ENCODE data around the gene RNF128. TPM values are rescaled to one million over a fixed set of nuclear protein-coding genes. Genes with fewer than 3 reads are reported as not detected.

Gene RNF128
- total and polyA plus RNA-seq, 2 donors (not counting 1 experiment from before 2014, with no cell fraction given), result not detected

DNA sequence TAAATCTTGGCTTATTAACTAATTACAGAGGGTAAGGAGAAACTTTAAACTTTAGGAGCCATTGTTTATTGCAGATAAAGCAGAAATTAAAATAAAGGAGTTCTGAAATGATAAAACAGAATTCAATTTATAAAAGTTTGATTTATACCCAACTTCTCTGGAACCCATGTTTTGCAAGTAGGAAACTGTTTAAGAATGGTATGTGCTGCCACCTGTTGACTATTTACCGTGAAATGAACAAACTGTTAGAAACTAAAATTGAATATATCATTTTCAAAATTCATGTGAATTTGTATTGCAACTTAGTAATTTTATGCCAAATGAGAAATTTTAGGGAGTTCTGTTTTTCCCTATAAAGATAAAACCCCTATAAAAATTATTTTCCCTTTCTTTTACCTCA, 65.0 kb downstream of the RNF128 start:
- ATAC-seq (ENCODE audit: low read depth) (no peak), DNase-seq (no peak)
- Histone ChIP-seq H3K36me3 (replicated peaks in 1 of 2; ENCODE audit: control extremely low read depth in 1 of 2, control insufficient read depth in 1 of 2, extremely low read depth in 1 of 2, insufficient read depth in 2 of 2, low read length in 1 of 2) (no peaks in the 10 kb centered on the region), H2AFZ (ENCODE audit: insufficient read depth, low read depth, low read length, poor library complexity, severe bottlenecking) (no peak overlapping the region), H3K4me3 (ENCODE audit: control extremely low read depth in 1 of 5, extremely low read depth in 1 of 5, insufficient read depth in 1 of 5, low read depth in 2 of 5, low read length in 4 of 5) (no peak overlapping the region), H3K4me2 (replicated peaks; ENCODE audit: low read depth, low read length, poor library complexity, severe bottlenecking) (no peak overlapping the region), H3K27ac (ENCODE audit: low read length in 2 of 2) (no peak overlapping the region), H3K79me2 (ENCODE audit: control insufficient read depth, insufficient read depth, low read length) (no peaks in the 10 kb centered on the region), H3K27me3 (replicated peaks in 1 of 4; ENCODE audit: control extremely low read depth in 1 of 4, control insufficient read depth in 3 of 4, insufficient read depth in 4 of 4, low read length in 3 of 4) (no peaks in the 10 kb centered on the region), H3K4me1 (ENCODE audit: control insufficient read depth in 2 of 2, insufficient read depth in 2 of 2, low read length in 2 of 2) (no peaks in the 10 kb centered on the region), H4K20me1 (ENCODE audit: control insufficient read depth, insufficient read depth, low read length, poor library complexity, severe bottlenecking) (no peaks in the 10 kb centered on the region), H3K9me3 (ENCODE audit: control extremely low read depth in 1 of 3, control insufficient read depth in 2 of 3, insufficient read depth in 1 of 3, low read length in 2 of 3) (no peaks in the 10 kb centered on the region), H3K9ac (ENCODE audit: low read length) (no peak overlapping the region)
- intact Hi-C loops (cut with micrococcal nuclease), result no loop called here
- no peaks in the 10 kb centered on the region for H3K27me3 Mint-ChIP-seq
- WGBS (ENCODE audit: insufficient coverage), result no CpG with 5 or more reads among the region's 1 CpG
- ChIA-PET CTCF (interaction anchor here (3.3 kb wide), 1 partner anchor 310 kb away, joined by 15 read pairs; no protein-coding TSS in a partner anchor), POLR2A (no interaction called here)
- no peak overlapping the region for H3K27ac Mint-ChIP-seq
- no peaks in the 10 kb centered on the region for H3K9me3 Mint-ChIP-seq (ENCODE audit: insufficient read depth)
- H3K4me3 Mint-ChIP-seq, result no peak overlapping the region
- no peaks in the 10 kb centered on the region for H3K4me1 Mint-ChIP-seq
- TF ChIP-seq, protein P1, sequence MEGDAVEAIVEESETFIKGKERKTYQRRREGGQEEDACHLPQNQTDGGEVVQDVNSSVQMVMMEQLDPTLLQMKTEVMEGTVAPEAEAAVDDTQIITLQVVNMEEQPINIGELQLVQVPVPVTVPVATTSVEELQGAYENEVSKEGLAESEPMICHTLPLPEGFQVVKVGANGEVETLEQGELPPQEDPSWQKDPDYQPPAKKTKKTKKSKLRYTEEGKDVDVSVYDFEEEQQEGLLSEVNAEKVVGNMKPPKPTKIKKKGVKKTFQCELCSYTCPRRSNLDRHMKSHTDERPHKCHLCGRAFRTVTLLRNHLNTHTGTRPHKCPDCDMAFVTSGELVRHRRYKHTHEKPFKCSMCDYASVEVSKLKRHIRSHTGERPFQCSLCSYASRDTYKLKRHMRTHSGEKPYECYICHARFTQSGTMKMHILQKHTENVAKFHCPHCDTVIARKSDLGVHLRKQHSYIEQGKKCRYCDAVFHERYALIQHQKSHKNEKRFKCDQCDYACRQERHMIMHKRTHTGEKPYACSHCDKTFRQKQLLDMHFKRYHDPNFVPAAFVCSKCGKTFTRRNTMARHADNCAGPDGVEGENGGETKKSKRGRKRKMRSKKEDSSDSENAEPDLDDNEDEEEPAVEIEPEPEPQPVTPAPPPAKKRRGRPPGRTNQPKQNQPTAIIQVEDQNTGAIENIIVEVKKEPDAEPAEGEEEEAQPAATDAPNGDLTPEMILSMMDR (IDR thresholded peaks at IDR 0.05), result peak; percentile 31
- no peak for TF ChIP-seq EZH2 (IDR thresholded peaks at IDR 0.05; ENCODE audit: borderline replicate concordance, insufficient read depth, low read depth, low read length, poor library complexity, severe bottlenecking)

DNA sequence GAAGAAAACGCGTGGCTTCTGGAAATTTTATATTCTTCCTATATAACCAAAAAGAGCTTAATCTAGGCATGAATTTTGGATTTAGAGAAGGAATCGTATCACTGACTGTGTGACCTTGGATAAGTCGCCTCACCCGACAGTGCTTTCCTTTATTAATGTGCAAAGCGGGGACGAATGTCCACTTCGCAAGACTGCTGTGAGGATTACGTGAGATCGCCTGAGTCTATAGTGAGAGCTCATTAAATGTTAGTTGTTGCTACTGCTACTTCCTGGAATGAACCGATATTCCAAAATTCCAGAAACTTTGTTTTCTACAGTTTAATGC, 75.5 kb downstream of the RNF128 start:
- ATAC-seq (ENCODE audit: low read depth) (no peak), DNase-seq (no peak)
- CTCF ChIA-PET, result no interaction called here
- peaks cover 5% of the 10 kb centered on the region for H3K27me3 Mint-ChIP-seq
- TF ChIP-seq, protein P1 (IDR thresholded peaks at IDR 0.05), result no peak
- no peak for TF ChIP-seq EZH2 (IDR thresholded peaks at IDR 0.05; ENCODE audit: borderline replicate concordance, insufficient read depth, low read depth, low read length, poor library complexity, severe bottlenecking)
- no peaks in the 10 kb centered on the region for H4K20me1 ChIP-seq (ENCODE audit: control insufficient read depth, insufficient read depth, low read length, poor library complexity, severe bottlenecking)
- H3K9me3 Mint-ChIP-seq (ENCODE audit: insufficient read depth), result no peaks in the 10 kb centered on the region
- H2AFZ ChIP-seq (ENCODE audit: insufficient read depth, low read depth, low read length, poor library complexity, severe bottlenecking), result peak overlapping the region; percentile 60
- H3K4me1 Mint-ChIP-seq, result peaks cover 26% of the 10 kb centered on the region
- H3K79me2 ChIP-seq (ENCODE audit: control insufficient read depth, insufficient read depth, low read length), result no peaks in the 10 kb centered on the region
- intact Hi-C loops (cut with micrococcal nuclease), result loop anchor here (5.0 to 10.0 kb wide), 2 partner anchors 190 to 1293 kb away; partner anchors contain the start of genes ATG4A, PSMD10 and RADX
- peak overlapping the region; percentile 12 to 71 (median 51) for H3K4me3 ChIP-seq (ENCODE audit: control extremely low read depth in 1 of 5, extremely low read depth in 1 of 5, insufficient read depth in 1 of 5, low read depth in 2 of 5, low read length in 4 of 5)
- H3K27me3 ChIP-seq (replicated peaks in 1 of 4; ENCODE audit: control extremely low read depth in 1 of 4, control insufficient read depth in 3 of 4, insufficient read depth in 4 of 4, low read length in 3 of 4), result peaks cover 0 to 12% (median 3%) of the 10 kb centered on the region in 4 experiments
- no peak overlapping the region for H3K27ac ChIP-seq (ENCODE audit: low read length in 2 of 2)
- peaks cover 16 to 18% of the 10 kb centered on the region in 2 donors for H3K4me1 ChIP-seq (ENCODE audit: control insufficient read depth in 2 of 2, insufficient read depth in 2 of 2, low read length in 2 of 2)
- H3K4me2 ChIP-seq (replicated peaks; ENCODE audit: low read depth, low read length, poor library complexity, severe bottlenecking), result peak overlapping the region; percentile 70
- no CpG with 5 or more reads among the region's 11 CpGs for WGBS (ENCODE audit: insufficient coverage)
- H3K9ac ChIP-seq (ENCODE audit: low read length), result peak overlapping the region; percentile 61
- peak overlapping the region; percentile 94 for H3K4me3 Mint-ChIP-seq
- H3K9me3 ChIP-seq (ENCODE audit: control extremely low read depth in 1 of 3, control insufficient read depth in 2 of 3, insufficient read depth in 1 of 3, low read length in 2 of 3), result no peaks in the 10 kb centered on the region
- H3K27ac Mint-ChIP-seq, result no peak overlapping the region
- H3K36me3 ChIP-seq (replicated peaks in 1 of 2; ENCODE audit: control extremely low read depth in 1 of 2, control insufficient read depth in 1 of 2, extremely low read depth in 1 of 2, insufficient read depth in 2 of 2, low read length in 1 of 2), result no peaks in the 10 kb centered on the region
- POLR2A ChIA-PET, result no interaction called here

Data from B cell (primary cell).